D721Med (cell line): ENCODE measurements around the gene STIM2.

ENCODE experiments used
- DNase-seq: peaks from one replicate; pipeline ENCODE4 v3.0.0; 2011; ENCODE audit warnings: low spot score; ENCODE audit not compliant: insufficient read length
- FAIRE-seq: peaks from 2 replicates; lab custom pipeline; 2011; peaks lifted over from hg19 to GRCh38; lab: Jason Lieb, UNC
- CTCF ChIP-seq: IDR thresholded peaks from 2 replicates; pipeline ENCODE4 v1.5.1; 2012; ENCODE audit warnings: mild to moderate bottlenecking, control low read depth; ENCODE audit not compliant: insufficient read depth; ENCODE audit errors: missing control alignments

The STIM2 gene

GRCh38 chr4:26860922-26861433, 337 bp downstream of the STIM2 start:
- FAIRE-seq, result no peak

GRCh38 chr4:26861434-26862186, 969 bp downstream of the STIM2 start:
- DNase-seq (no peak), FAIRE-seq (no peak)
- TF ChIP-seq CTCF, result no peak

More at GRCh38 chr4:26860922-26861433, 337 bp downstream of the STIM2 start:
- no peak for DNase-seq
- TF ChIP-seq CTCF, result no peak

GRCh38 chr4:26862381-26862915, 1.8 kb downstream of the STIM2 start:
- DNase-seq (no peak), FAIRE-seq (peak; percentile 25)
- TF ChIP-seq CTCF, result no peak

GRCh38 chr4:26863512-26863911, 2.9 kb downstream of the STIM2 start:
- no peak for FAIRE-seq
- TF ChIP-seq CTCF, result no peak
- no peak for DNase-seq

- FAIRE-seq, result no peak
- TF ChIP-seq CTCF, result no peak
- no peak for DNase-seq
Observed at GRCh38 chr4:26864899-26865298, 4.3 kb downstream of the STIM2 start.

- FAIRE-seq, result no peak
- TF ChIP-seq CTCF, result no peak
Observed at GRCh38 chr4:26866203-26866602, 5.6 kb downstream of the STIM2 start.

GRCh38 chr4:26866781-26867180, 6.1 kb downstream of the STIM2 start:
- no peak for FAIRE-seq

More at GRCh38 chr4:26866203-26866602, 5.6 kb downstream of the STIM2 start:
- no peak for DNase-seq

More at GRCh38 chr4:26866781-26867180, 6.1 kb downstream of the STIM2 start:
- no peak for DNase-seq
- no peak for TF ChIP-seq CTCF
